ENCODE measurements around the gene KRT27. TPM values are rescaled to one million over a fixed set of nuclear protein-coding genes. Genes with fewer than 3 reads are reported as not detected.

KRT27 gene
- total and polyA plus RNA-seq, 2 experiments from 2014 or later, result not detected

GRCh38 chr17:40816569-40816968 is 34.2 kb upstream of the KRT27 start:
- Mint-ChIP-seq H3K4me3 (no peak overlapping the region), H3K9me3 (no peaks in the 10 kb centered on the region; the same call in 2 of the 3 replicates)
- no peaks in the 10 kb centered on the region for H4K20me1 ChIP-seq (replicated peaks; ENCODE audit: insufficient read depth)

DNA sequence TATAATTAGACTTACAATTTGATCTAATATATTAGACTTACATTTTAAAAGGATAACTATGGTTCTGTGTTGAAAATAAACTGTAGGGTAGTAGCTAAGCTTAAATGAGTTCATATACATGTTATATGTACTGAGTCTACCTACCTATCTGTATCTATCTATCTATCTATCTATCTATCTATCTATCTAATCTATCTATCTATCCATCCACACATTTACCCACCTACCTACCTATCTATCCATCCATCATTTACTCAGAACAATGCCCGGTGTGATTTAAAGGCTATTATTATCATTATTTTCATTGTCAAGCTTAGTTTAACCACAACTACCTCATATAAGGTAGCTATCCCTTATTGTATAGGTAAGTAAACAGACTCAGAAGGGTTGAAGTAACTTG is 33.0 kb upstream of the KRT27 start:
- Mint-ChIP-seq H3K27me3 (ENCODE audit: insufficient read depth, low read depth, poor library complexity) (peaks cover 3% of the 10 kb centered on the region), H3K36me3 (ENCODE audit: low read depth) (peaks cover 8% of the 10 kb centered on the region; the same call in 2 of the 3 replicates), H3K9me3 (no peaks in the 10 kb centered on the region; the same call in 2 of the 3 replicates), H3K4me3 (no peak overlapping the region), H3K27ac (no peak overlapping the region), H3K4me1 (0 out of 3 replicates have a peak, but pooled peaks cover 2% of the 10 kb centered on the region)
- no peak overlapping the region for H2AFZ ChIP-seq
- H3K27ac ChIP-seq (ENCODE audit: low read depth), result no peak overlapping the region
- peaks cover 6% of the 10 kb centered on the region; the same call in 1 of the 2 replicates for H3F3A ChIP-seq (replicated peaks; ENCODE audit: low read depth)
- no peak overlapping the region for H3K4me2 ChIP-seq
- no peaks in the 10 kb centered on the region for H3K79me2 ChIP-seq (replicated peaks; ENCODE audit: insufficient read depth)
- no peak overlapping the region for H3K4me3 ChIP-seq
- peaks cover 2% of the 10 kb centered on the region; the same call in 1 of the 2 replicates for H3K9me2 ChIP-seq (ENCODE audit: insufficient read depth)
- H4K20me1 ChIP-seq (replicated peaks; ENCODE audit: insufficient read depth), result no peaks in the 10 kb centered on the region
- H3K27me3 ChIP-seq (ENCODE audit: insufficient read depth), result peaks cover 19% of the 10 kb centered on the region; the same call in 1 of the 2 replicates
- no peak for TF ChIP-seq STAT1 (IDR thresholded peaks at IDR 0.05; ENCODE audit: unreplicated experiment)
- no peak for TF ChIP-seq JUNB (IDR thresholded peaks at IDR 0.05; ENCODE audit: unreplicated experiment)
- no peak for TF ChIP-seq ZNF331 (CRISPR knock-in tag; IDR thresholded peaks at IDR 0.05; ENCODE audit: low read depth)
- no peak for TF ChIP-seq CTCF (conservative IDR thresholded peaks at IDR 0.05; ENCODE audit: low read depth in 2 of 2)
- TF ChIP-seq POLR2AphosphoS5 (IDR thresholded peaks at IDR 0.05; ENCODE audit: low read depth), result no peak
- TF ChIP-seq ZNF462 (CRISPR knock-in tag; IDR thresholded peaks at IDR 0.05), result no peak
- TF ChIP-seq REST (IDR thresholded peaks at IDR 0.05; ENCODE audit: unreplicated experiment), result no peak
- ATAC-seq (no peak), DNase-seq (ENCODE audit: low spot score) (no peak)
- peaks cover 10% of the 10 kb centered on the region; the same call in 1 of the 2 replicates for H3K4me1 ChIP-seq (ENCODE audit: insufficient read depth)
- H3K36me3 ChIP-seq (ENCODE audit: insufficient read depth), result peaks cover 5% of the 10 kb centered on the region; the same call in 1 of the 2 replicates

More at GRCh38 chr17:40816569-40816968, 34.2 kb upstream of the KRT27 start:
- Histone ChIP-seq H3K4me2 (no peak overlapping the region), H3K27ac (ENCODE audit: low read depth) (no peak overlapping the region), H3K4me1 (ENCODE audit: insufficient read depth) (peaks cover 10% of the 10 kb centered on the region; the same call in 1 of the 2 replicates), H3K9me2 (ENCODE audit: insufficient read depth) (peaks cover 2% of the 10 kb centered on the region; the same call in 1 of the 2 replicates), H3K36me3 (ENCODE audit: insufficient read depth) (peaks cover 5% of the 10 kb centered on the region; the same call in 1 of the 2 replicates), H3K79me2 (replicated peaks; ENCODE audit: insufficient read depth) (no peaks in the 10 kb centered on the region), H3F3A (replicated peaks; ENCODE audit: low read depth) (peaks cover 6% of the 10 kb centered on the region; the same call in 1 of the 2 replicates), H3K27me3 (ENCODE audit: insufficient read depth) (peaks cover 11% of the 10 kb centered on the region; the same call in 1 of the 2 replicates), H3K4me3 (no peak overlapping the region), H2AFZ (no peak overlapping the region)
- peaks cover 3% of the 10 kb centered on the region for H3K27me3 Mint-ChIP-seq (ENCODE audit: insufficient read depth, low read depth, poor library complexity)
- H3K4me1 Mint-ChIP-seq, result 0 out of 3 replicates have a peak, but pooled peaks cover 2% of the 10 kb centered on the region
- peaks cover 8% of the 10 kb centered on the region; the same call in 2 of the 3 replicates for H3K36me3 Mint-ChIP-seq (ENCODE audit: low read depth)
- DNase-seq (ENCODE audit: low spot score) (no peak), ATAC-seq (no peak)
- no peak overlapping the region for H3K27ac Mint-ChIP-seq
- TF ChIP-seq CREB1 (CRISPR knock-in tag; IDR thresholded peaks at IDR 0.05; ENCODE audit: low read depth), result no peak
- TF ChIP-seq EZH2 (IDR thresholded peaks at IDR 0.05; ENCODE audit: low read depth, unreplicated experiment), result no peak
